PFSK-1 (cell line): Measurements from ENCODE around the gene XPR1.

Source experiments
- FOXP2 ChIP-seq: optimal IDR thresholded peaks from 2 replicates; pipeline ENCODE3; 2011; ENCODE audit warnings: borderline replicate concordance, control low read depth, inconsistent platforms; ENCODE audit not compliant: insufficient read depth; ENCODE audit errors: extremely low read length, extremely low read depth
- POLR2AphosphoS5 ChIP-seq: IDR thresholded peaks from 2 replicates; pipeline ENCODE4 v1.6.1; 2012; ENCODE audit warnings: low read depth, mild to moderate bottlenecking, control low read depth, low read length, moderate library complexity
- REST ChIP-seq, 2 experiments: IDR thresholded peaks; 2 replicates each; pipeline versions ENCODE4 v1.6.1 to v1.8.0; 2011 to 2012; ENCODE audit warnings: low read depth in 2 of 2, low read length in 2 of 2, control low read depth in 1 of 2, inconsistent platforms in 1 of 2, mild to moderate bottlenecking in 1 of 2, moderate library complexity in 1 of 2; ENCODE audit not compliant: insufficient read depth in 1 of 2
- SIN3A ChIP-seq: IDR thresholded peaks from 2 replicates; pipeline ENCODE4 v1.6.1; 2012; ENCODE audit warnings: mild to moderate bottlenecking, low read length, moderate library complexity, borderline replicate concordance; ENCODE audit not compliant: insufficient read depth
- TAF1 ChIP-seq: IDR thresholded peaks from 2 replicates; pipeline ENCODE4 v1.6.1; 2012; ENCODE audit warnings: low read length, control low read depth, borderline replicate concordance; ENCODE audit not compliant: insufficient read depth

Gene XPR1

GRCh38 chr1:180854456-180854855 lies 222.6 kb downstream of the XPR1 start:
- TF ChIP-seq POLR2AphosphoS5: no peak
- TF ChIP-seq FOXP2: no peak
- no peak for TF ChIP-seq REST (IDR thresholded peaks at IDR 0.05; ENCODE audit: insufficient read depth in 1 of 2, low read depth in 2 of 2, low read length in 2 of 2)
- TF ChIP-seq TAF1: no peak
- no peak for TF ChIP-seq SIN3A

GRCh38 chr1:180859306-180859705 lies 227.5 kb downstream of the XPR1 start:
- TF ChIP-seq TAF1 (no peak), FOXP2 (no peak), SIN3A (no peak), POLR2AphosphoS5 (no peak), REST (IDR thresholded peaks at IDR 0.05; ENCODE audit: insufficient read depth in 1 of 2, low read depth in 2 of 2, low read length in 2 of 2) (no peak)

- TF ChIP-seq FOXP2: no peak
- TF ChIP-seq POLR2AphosphoS5: no peak
- no peak for TF ChIP-seq REST (IDR thresholded peaks at IDR 0.05; ENCODE audit: insufficient read depth in 1 of 2, low read depth in 2 of 2, low read length in 2 of 2)
- TF ChIP-seq TAF1: no peak
Measured at GRCh38 chr1:180860535-180860934, 228.7 kb downstream of the XPR1 start.

GRCh38 chr1:180862305-180862704 lies 230.5 kb downstream of the XPR1 start:
- no peak for TF ChIP-seq POLR2AphosphoS5

GRCh38 chr1:180863158-180863775 lies 231.4 kb downstream of the XPR1 start:
- TF ChIP-seq TAF1 (no peak), FOXP2 (no peak), POLR2AphosphoS5 (no peak), REST (IDR thresholded peaks at IDR 0.05; ENCODE audit: insufficient read depth in 1 of 2, low read depth in 2 of 2, low read length in 2 of 2) (no peak), SIN3A (no peak)
